ENCODE results near the gene RACGAP1.

DNA sequence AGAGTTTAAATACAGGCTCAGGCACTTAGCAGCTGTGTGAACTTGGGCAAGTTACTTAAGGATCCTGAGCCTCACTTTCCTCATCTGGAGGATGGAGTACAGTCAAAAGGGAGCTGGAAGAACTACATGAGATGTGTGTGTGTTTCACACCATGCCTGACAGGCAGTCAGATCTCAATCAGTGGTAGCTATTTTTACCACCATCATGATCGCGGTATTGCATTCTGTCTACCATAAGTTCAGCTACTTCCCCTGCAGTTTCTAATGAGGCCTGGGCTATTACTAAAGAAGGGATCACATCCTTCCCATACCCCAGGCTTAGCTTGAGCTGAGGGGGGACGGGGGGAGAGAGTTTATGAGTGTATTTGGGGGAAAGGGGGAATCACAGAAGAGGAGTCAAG lies 45.5 kb downstream of the RACGAP1 start:
- no peak for TF ChIP-seq ZC3H10 (CRISPR knock-in tag; IDR thresholded peaks at IDR 0.05)
- no peak for TF ChIP-seq SNAI2 (CRISPR knock-in tag; IDR thresholded peaks at IDR 0.05)
- no peak for TF ChIP-seq CSDC2 (CRISPR knock-in tag; IDR thresholded peaks at IDR 0.05)
- TF ChIP-seq, protein P1, sequence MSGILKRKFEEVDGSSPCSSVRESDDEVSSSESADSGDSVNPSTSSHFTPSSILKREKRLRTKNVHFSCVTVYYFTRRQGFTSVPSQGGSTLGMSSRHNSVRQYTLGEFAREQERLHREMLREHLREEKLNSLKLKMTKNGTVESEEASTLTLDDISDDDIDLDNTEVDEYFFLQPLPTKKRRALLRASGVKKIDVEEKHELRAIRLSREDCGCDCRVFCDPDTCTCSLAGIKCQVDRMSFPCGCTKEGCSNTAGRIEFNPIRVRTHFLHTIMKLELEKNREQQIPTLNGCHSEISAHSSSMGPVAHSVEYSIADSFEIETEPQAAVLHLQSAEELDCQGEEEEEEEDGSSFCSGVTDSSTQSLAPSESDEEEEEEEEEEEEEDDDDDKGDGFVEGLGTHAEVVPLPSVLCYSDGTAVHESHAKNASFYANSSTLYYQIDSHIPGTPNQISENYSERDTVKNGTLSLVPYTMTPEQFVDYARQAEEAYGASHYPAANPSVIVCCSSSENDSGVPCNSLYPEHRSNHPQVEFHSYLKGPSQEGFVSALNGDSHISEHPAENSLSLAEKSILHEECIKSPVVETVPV (CRISPR knock-in tag; IDR thresholded peaks at IDR 0.05), result no peak
- no peak for TF ChIP-seq ISL1 (CRISPR knock-in tag; IDR thresholded peaks at IDR 0.05)
- TF ChIP-seq, protein P2, sequence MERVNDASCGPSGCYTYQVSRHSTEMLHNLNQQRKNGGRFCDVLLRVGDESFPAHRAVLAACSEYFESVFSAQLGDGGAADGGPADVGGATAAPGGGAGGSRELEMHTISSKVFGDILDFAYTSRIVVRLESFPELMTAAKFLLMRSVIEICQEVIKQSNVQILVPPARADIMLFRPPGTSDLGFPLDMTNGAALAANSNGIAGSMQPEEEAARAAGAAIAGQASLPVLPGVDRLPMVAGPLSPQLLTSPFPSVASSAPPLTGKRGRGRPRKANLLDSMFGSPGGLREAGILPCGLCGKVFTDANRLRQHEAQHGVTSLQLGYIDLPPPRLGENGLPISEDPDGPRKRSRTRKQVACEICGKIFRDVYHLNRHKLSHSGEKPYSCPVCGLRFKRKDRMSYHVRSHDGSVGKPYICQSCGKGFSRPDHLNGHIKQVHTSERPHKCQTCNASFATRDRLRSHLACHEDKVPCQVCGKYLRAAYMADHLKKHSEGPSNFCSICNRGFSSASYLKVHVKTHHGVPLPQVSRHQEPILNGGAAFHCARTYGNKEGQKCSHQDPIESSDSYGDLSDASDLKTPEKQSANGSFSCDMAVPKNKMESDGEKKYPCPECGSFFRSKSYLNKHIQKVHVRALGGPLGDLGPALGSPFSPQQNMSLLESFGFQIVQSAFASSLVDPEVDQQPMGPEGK (CRISPR knock-in tag; IDR thresholded peaks at IDR 0.05; ENCODE audit: borderline replicate concordance), result no peak
